ENCODE data around the gene NT5DC4. TPM values are rescaled to one million over a fixed set of nuclear protein-coding genes. Genes with fewer than 3 reads are reported as not detected.

Gene NT5DC4
- total RNA-seq, 1 experiment from 2014 or later: not detected

- TF ChIP-seq, protein P1, sequence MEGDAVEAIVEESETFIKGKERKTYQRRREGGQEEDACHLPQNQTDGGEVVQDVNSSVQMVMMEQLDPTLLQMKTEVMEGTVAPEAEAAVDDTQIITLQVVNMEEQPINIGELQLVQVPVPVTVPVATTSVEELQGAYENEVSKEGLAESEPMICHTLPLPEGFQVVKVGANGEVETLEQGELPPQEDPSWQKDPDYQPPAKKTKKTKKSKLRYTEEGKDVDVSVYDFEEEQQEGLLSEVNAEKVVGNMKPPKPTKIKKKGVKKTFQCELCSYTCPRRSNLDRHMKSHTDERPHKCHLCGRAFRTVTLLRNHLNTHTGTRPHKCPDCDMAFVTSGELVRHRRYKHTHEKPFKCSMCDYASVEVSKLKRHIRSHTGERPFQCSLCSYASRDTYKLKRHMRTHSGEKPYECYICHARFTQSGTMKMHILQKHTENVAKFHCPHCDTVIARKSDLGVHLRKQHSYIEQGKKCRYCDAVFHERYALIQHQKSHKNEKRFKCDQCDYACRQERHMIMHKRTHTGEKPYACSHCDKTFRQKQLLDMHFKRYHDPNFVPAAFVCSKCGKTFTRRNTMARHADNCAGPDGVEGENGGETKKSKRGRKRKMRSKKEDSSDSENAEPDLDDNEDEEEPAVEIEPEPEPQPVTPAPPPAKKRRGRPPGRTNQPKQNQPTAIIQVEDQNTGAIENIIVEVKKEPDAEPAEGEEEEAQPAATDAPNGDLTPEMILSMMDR (conservative IDR thresholded peaks at IDR 0.05; ENCODE audit: low read depth, low read length): no peak
- TF ChIP-seq EZH2 (IDR thresholded peaks at IDR 0.05; ENCODE audit: borderline replicate concordance, low read depth, low read length, poor library complexity, severe bottlenecking): no peak
- Histone ChIP-seq H3K27ac (ENCODE audit: low read depth, low read length, poor library complexity, severe bottlenecking) (no peak overlapping the region), H3K27me3 (replicated peaks; ENCODE audit: insufficient read depth, low read depth, low read length, poor library complexity) (no peaks in the 10 kb centered on the region), H3K9me3 (ENCODE audit: low read depth, low read length, poor library complexity, severe bottlenecking) (no peaks in the 10 kb centered on the region), H3K36me3 (ENCODE audit: insufficient read depth, low read length, poor library complexity, severe bottlenecking) (no peaks in the 10 kb centered on the region), H3K4me3 (ENCODE audit: low read depth, low read length, poor library complexity, severe bottlenecking) (no peak overlapping the region), H3K4me1 (ENCODE audit: insufficient read depth, low read length, poor library complexity, severe bottlenecking) (no peaks in the 10 kb centered on the region)
- intact Hi-C loops (cut with micrococcal nuclease; ENCODE audit: unreplicated experiment): no loop called here
- ChIA-PET POLR2A (ENCODE audit: low non-redundant PET) (no interaction called here), CTCF (interaction anchor here (1.0 to 2.3 kb wide), 2 partner anchors 102 to 128 kb away, joined by 3 to 15 read pairs; no protein-coding TSS in a partner anchor)
- BruUV-seq (replicated peaks): no TSS peak
- peak; percentile 33 for DNase-seq (ENCODE audit: low spot score)
Observed at GRCh38 chr2:112728378-112729175, 7.8 kb downstream of the NT5DC4 start.

DNA sequence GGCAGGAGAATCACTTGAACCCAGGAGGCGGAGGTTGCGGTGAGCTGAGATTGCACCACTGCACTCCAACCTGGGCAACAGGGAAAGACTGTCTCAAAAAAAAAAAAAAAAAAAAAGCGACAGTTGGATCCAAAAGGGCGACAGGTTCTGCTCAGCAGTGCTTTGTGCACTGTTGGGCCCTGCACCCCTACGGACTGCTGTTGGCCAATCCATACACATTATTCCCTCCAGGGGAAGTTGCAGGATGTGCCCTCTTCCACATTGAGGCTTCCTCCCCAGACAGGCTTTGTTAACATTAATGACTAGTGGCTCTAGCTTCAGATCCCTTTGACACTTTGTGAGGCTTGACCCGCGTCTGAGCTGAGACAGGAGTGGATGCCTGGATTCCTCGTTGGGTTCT, 9.4 kb downstream of the NT5DC4 start:
- BruUV-seq (replicated peaks): no TSS peak
- TF ChIP-seq, protein P1 (conservative IDR thresholded peaks at IDR 0.05; ENCODE audit: low read depth, low read length): no peak
- TF ChIP-seq EZH2 (IDR thresholded peaks at IDR 0.05; ENCODE audit: borderline replicate concordance, low read depth, low read length, poor library complexity, severe bottlenecking): no peak
- Histone ChIP-seq H3K27ac (ENCODE audit: low read depth, low read length, poor library complexity, severe bottlenecking) (no peak overlapping the region), H3K27me3 (replicated peaks; ENCODE audit: insufficient read depth, low read depth, low read length, poor library complexity) (no peaks in the 10 kb centered on the region), H3K4me3 (ENCODE audit: low read depth, low read length, poor library complexity, severe bottlenecking) (no peak overlapping the region), H3K4me1 (ENCODE audit: insufficient read depth, low read length, poor library complexity, severe bottlenecking) (no peaks in the 10 kb centered on the region), H3K36me3 (ENCODE audit: insufficient read depth, low read length, poor library complexity, severe bottlenecking) (no peaks in the 10 kb centered on the region), H3K9me3 (ENCODE audit: low read depth, low read length, poor library complexity, severe bottlenecking) (no peaks in the 10 kb centered on the region)
- ChIA-PET CTCF (no interaction called here), POLR2A (ENCODE audit: low non-redundant PET) (no interaction called here)
- intact Hi-C loops (cut with micrococcal nuclease; ENCODE audit: unreplicated experiment): no loop called here
- DNase-seq (ENCODE audit: low spot score): no peak

GRCh38 chr2:112730791-112731190, 10.0 kb downstream of the NT5DC4 start:
- DNase-seq (ENCODE audit: low spot score): no peak
- Histone ChIP-seq H3K4me1 (ENCODE audit: insufficient read depth, low read length, poor library complexity, severe bottlenecking) (no peaks in the 10 kb centered on the region), H3K4me3 (ENCODE audit: low read depth, low read length, poor library complexity, severe bottlenecking) (no peak overlapping the region), H3K9me3 (ENCODE audit: low read depth, low read length, poor library complexity, severe bottlenecking) (no peaks in the 10 kb centered on the region), H3K27me3 (replicated peaks; ENCODE audit: insufficient read depth, low read depth, low read length, poor library complexity) (no peaks in the 10 kb centered on the region), H3K27ac (ENCODE audit: low read depth, low read length, poor library complexity, severe bottlenecking) (no peak overlapping the region), H3K36me3 (ENCODE audit: insufficient read depth, low read length, poor library complexity, severe bottlenecking) (no peaks in the 10 kb centered on the region)
- TF ChIP-seq, protein P1 (conservative IDR thresholded peaks at IDR 0.05; ENCODE audit: low read depth, low read length): no peak
- TF ChIP-seq EZH2 (IDR thresholded peaks at IDR 0.05; ENCODE audit: borderline replicate concordance, low read depth, low read length, poor library complexity, severe bottlenecking): no peak
- intact Hi-C loops (cut with micrococcal nuclease; ENCODE audit: unreplicated experiment): no loop called here
- ChIA-PET CTCF (no interaction called here), POLR2A (ENCODE audit: low non-redundant PET) (no interaction called here)
- no TSS peak for BruUV-seq (replicated peaks)
